Measurements from ENCODE around the gene CCNI2.

GRCh38 chr5:132704875-132705274 lies 42.4 kb upstream of the CCNI2 start:
- TF ChIP-seq CEBPB (IDR thresholded peaks at IDR 0.05) (no peak), EGR1 (IDR thresholded peaks at IDR 0.05) (no peak), RAD21 (IDR thresholded peaks at IDR 0.05; ENCODE audit: low read depth) (no peak)

Data from Ishikawa (cell line).